Measurements from ENCODE around the gene TMCC3.

The TMCC3 gene

DNA sequence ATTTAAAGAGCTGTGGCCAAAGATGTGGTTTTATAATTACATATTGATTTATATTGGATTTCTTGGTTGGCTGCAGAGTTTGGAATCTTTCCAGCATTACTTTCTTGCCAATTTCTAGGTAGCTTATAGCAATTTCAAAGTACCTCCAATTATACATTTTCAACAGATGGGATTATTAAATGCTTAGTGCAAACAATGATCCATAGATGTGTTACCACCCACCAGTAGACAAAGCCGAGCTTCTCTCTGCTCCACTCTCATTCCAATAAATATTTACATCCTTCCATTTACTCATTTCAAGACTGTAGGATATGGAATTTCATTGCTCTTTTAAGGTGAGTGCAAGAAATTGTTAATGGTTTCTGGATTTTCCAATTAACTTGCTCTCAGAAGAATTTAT lies 21.6 kb upstream of the TMCC3 start:
- no peak for DNase-seq (ENCODE audit: low read depth)

DNA sequence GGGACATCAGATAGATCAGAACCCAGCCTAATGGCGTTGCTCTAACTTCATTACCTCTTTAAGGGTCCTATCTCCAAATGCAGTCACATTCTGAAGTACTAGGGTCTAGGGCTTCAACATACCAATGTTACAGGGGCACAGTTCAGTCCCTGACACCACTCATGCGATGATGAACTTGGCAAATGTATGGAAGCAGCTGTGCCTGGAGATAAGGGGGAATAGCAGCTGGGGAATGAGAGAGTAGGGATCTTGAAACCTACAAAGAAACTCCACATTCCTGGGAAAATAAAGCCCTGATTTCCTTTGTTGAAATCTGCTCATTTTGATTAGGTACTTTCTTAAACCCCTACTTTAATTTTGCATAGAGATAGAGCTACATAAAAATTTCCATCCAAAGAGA lies 20.5 kb upstream of the TMCC3 start:
- DNase-seq (ENCODE audit: low read depth): no peak

DNA sequence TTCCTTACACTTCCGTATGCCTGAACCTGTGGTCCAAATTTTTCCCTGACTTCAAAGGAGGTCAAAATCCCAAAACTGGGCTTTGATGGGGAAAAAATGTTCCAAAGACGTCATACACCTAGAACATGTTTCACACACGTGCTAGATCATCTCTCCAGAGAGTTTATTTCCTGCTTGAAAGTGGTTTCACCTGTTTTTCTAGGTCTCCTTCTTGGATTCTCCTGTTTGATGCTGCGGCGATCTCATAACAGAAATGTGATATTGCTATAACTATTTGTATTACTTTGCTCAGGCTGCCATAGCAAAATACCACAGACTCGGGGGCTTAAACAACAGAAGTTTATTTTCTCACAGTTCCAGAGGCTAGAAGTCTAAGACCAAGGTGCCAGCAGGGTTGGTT lies 19.7 kb upstream of the TMCC3 start:
- no peak for DNase-seq (ENCODE audit: low read depth)

DNA sequence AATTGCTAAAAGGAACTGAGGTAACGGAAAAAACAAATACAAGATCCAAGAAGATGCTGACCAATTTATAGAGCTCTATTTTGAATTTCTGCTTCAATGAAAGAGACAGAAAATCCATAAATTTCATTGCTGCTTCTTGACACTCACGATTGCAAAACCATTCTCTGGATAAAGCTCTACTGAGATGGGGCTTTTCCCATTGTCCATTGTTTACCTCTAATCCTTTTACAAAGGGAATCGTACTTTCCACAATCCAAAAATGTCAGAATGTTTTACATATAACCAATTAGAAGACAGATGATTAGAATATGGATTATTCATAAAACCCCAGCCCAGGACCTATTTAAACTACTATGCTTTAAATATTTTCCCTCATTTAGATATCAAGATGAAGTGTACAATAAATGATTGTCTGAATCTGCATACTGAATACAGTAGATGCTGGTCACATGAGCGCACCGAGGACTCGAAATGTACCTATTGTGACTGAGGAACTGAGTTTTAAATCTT lies 16.7 kb upstream of the TMCC3 start:
- no peak for DNase-seq (ENCODE audit: low read depth)

DNA sequence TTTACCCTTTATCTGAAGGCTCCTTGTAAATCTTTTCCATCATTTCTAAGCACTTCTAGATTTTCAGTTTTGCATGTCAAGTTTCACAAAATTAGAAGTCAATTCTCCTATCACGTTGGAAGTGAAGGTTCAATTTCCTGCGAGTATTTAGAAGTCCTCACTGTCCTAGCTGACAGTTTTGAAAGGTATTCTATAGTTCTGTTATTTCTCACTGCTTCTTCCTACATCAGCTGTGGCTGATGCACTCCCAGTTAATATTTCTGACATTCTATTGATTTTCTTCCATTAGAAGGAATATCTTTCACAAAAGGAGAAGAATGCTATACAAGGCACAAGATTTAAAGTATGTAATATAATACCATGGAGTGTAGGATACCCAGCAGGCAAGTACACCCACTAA lies 15.8 kb upstream of the TMCC3 start:
- no peak for DNase-seq (ENCODE audit: low read depth)

DNA sequence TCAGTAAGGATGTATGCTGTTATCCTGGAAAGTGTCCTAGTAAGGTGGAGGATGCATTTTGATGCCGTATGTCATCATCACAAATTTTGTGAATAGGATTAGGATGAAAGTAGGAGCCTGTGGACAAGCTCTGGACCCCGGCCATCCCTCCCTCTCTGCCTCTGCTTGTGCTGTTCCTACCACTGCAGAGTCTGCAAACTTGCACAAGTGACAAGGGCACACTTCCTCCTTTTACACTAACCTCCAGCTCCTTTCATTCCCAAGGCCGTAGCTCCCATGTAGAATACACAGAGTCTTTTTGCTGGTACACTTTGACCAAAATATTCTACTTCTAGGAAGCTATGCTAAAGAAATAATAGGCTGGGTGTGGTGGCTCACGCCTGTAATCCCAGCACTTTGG lies 13.3 kb upstream of the TMCC3 start:
- no peak for DNase-seq (ENCODE audit: low read depth)

DNA sequence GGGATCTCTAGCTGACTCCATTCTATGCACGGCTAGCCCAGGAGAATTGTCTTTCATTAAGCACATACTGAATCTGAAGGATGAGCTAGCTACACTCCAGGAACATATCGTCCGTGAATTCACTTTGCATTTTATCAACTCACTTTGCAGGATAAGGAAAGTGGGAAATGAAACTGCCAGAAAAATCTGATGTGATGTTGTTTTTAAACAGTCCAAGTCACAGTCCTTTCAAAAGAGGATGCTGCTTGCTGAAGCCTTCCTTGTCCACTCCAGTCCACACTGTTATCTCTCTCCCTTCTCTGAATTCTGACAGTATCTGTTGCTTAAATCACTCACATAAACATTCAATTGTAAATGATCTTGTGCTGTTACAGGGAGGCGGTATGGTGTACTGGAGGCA lies 12.7 kb upstream of the TMCC3 start:
- DNase-seq (ENCODE audit: low read depth): no peak

DNA sequence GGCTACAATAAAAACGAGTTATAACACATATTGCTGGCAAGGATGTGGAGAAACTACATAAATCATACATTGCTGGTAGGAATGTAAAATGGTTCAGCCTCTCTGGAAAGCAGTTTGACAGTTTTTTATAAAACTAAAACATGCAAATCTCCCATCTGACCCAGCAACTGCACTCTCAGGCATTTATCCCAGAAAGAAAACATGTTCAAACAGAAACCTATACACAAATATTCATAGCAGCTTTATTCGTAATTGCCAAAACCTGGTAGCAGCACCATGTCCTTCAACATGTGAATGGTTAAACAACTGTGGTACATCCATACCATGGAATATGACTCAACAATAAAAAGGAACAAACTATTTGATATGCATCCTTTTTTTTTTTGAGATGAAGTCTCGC lies 10.1 kb upstream of the TMCC3 start:
- DNase-seq (ENCODE audit: low read depth): no peak

DNA sequence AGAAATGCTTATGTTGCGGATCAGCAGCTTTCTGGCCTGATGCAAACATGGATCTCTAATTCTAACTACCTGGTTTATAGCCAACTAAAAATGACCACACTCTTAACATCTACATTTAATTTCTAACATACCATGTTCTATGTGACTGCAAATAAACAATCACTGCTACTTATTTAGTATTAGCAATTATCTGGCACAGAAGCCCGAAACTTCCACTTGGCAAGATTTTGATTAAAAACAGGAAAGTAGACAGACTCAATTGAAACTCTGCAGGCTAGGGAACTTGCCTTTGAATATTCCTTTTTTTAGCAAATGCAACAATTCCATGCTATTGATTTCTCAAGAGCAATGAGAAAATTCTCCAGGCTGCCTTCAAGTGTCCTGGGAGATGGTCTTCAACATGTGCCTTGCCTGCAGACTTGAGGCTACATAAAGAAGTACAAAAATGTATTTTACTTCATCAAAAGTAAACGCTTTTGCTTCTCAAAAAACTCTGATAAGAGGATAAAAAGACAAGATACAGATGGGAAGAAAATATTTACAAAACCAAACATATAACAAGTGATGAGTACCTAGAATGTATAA lies 9.1 kb upstream of the TMCC3 start:
- no peak for DNase-seq (ENCODE audit: low read depth)

DNA sequence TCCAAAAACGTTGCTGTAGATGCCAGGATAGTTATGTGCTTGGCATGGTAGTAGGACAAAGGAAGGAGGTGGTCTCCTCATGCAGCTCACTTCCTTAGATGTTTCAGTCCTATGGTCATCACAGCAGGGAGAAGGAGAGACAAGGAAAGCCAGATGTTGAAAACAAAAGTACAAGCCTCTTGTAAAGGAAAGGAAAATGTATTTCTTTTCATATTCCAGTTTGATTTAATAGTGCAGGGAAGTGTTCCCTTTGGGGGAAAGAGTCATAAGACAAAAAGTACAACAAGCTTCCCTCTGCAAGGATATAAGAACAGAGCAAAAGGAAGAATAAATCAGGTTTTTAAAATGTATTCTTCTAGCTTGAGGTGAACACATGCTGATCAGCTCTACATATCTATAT lies 8.6 kb upstream of the TMCC3 start:
- DNase-seq (ENCODE audit: low read depth): no peak

DNA sequence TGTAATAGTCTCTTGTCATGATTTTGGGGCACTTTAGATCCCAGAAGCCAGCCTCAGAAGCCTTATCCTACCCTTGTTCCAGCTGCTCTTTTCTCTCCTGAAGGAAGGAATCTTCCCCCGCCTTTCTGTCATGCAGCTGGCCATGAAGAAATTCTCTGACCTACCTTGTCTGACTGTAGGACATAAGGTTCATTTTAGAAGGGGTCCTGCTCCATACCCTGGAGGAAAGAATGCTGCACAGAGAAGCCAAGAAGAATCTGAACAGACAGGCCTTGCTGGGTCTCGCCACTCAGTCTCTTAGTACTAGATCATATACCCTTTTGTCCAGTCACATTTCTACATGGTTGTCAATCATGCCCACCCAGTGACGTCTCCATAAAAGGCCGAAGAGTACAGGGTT lies 6.2 kb upstream of the TMCC3 start:
- no peak for DNase-seq (ENCODE audit: low read depth)

DNA sequence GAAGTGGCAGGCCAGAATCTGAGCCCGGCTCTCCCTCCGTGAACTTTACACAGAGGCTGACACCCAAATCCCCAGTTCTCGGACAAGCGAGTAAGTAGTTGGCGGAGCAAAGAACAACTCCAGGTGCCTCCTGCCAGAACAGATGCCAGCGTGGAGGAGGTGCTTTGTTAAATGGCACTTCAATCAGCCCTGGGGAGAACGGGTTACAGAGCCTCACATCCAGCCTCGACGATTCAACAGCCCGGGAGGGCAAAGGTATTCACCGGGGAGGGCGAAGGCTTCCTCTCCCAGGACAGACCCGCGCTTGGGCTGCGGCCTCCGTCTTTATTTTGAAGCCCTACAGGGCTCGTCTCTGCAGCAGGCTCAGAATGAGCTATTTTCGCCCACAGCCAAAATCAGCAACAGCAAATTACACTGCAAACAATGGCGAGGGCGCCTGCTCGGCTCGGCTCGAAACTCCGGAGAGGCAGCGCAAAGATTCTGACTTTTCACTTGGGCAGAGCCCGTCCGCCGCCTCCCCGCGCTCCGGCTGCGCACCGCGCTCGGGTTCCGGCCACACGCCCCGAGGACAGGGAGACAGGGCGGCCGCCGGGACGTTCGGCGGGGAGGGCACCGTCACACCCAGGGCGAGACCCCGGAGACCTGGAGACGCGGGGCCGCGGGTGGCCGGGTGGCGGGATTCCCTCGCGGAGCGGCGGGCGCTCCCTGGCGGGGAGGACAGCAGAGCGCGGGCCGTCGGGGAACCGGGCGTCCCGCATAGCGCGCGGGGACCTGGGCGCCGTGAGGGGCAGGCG lies 811 bp downstream of the TMCC3 start:
- DNase-seq (ENCODE audit: low read depth): no peak

DNA sequence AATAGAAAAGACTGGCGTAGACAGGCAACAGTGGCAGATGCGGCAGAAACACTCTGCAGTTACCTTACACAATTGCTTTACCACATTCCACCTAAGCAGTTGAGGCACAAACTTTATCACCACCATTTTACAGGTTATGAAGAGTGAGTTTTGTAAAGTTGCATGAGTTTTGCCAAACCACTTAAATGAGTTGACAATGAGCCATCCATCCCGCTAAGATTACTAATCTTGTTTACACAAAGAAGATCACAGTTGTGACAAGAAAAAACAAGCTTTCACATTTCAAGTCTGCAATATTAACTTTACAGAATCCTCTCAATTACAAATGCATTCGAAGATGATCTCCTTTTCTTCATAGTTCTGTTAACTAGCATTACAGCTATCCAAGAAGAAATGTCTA lies 1.8 kb downstream of the TMCC3 start:
- no peak for DNase-seq (ENCODE audit: low read depth)

DNA sequence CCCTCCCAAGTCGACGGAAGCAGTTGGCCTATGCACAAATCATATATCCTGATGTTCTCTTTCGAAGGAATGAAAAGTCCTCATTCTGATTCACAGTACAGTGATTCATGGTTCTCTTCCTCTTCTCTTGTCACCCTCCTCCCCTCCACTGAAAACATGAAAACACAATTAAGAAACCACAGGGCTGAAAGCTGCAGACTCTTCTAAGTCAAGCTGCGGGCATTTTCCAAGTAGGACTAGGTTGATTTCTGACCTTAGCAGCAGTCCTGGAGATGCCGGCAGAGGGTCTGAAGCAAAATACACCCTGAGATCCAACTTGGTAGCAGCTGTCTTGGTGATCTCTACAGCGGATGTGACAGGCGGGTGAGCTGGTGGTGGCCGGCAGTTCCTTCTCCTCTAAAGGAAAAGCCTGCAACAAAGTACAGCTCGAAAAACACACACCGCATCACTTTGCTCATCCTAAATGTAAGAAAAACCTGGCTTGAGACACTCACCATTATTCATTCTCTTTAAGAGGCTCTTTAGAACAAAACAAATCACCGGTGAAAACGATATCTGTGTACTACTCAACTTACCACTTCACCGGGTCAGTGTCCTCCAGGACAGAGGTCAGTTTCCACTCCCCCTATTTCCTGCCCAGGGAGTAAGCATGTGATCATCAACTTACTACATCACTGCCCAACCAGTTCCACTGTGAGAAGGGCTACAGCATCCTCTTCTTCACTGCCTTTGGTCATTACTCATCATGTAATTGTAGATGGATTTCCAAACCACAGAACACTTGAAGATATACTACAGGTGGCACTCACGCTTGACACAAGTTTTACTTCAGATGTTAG lies 6.0 kb downstream of the TMCC3 start:
- DNase-seq (ENCODE audit: low read depth): no peak

DNA sequence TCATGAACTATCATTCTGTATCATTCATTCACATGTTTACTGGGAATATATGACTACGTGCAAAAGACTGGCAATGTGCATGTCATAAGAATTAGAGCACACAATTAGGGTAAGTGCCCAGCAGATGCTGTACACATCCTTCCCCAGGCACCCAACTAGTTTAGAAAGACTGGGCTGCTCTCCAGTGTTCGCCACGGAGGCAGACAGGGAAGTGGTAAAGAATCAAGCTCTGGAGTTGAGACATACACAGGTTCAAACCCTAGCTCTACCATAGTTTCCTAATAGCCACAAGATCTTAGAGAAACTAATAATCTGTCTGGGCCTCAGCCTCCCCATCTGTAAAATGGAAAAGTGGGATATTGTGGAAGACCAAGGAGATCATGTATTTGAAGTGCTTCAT lies 6.8 kb downstream of the TMCC3 start:
- no peak for DNase-seq (ENCODE audit: low read depth)

DNA sequence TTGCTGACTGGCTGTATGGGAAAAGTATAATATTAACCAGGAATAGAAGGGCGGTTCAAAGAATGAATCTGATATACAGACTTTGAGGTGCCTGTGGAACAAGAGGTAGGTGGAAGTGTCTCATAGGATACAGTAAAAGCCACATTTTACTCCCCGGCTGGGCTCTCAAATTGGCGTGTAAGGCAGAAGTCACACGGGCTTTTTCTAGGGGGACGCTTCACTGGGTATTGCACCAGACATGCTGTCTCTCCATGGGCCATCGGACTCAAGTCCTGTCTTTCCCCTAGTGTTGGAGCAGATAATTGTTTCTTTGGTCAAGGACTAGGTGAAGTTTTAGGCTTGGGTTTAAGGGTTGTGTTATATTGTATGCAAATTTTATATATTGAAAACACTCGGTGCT lies 9.1 kb downstream of the TMCC3 start:
- no peak for DNase-seq (ENCODE audit: low read depth)

DNA sequence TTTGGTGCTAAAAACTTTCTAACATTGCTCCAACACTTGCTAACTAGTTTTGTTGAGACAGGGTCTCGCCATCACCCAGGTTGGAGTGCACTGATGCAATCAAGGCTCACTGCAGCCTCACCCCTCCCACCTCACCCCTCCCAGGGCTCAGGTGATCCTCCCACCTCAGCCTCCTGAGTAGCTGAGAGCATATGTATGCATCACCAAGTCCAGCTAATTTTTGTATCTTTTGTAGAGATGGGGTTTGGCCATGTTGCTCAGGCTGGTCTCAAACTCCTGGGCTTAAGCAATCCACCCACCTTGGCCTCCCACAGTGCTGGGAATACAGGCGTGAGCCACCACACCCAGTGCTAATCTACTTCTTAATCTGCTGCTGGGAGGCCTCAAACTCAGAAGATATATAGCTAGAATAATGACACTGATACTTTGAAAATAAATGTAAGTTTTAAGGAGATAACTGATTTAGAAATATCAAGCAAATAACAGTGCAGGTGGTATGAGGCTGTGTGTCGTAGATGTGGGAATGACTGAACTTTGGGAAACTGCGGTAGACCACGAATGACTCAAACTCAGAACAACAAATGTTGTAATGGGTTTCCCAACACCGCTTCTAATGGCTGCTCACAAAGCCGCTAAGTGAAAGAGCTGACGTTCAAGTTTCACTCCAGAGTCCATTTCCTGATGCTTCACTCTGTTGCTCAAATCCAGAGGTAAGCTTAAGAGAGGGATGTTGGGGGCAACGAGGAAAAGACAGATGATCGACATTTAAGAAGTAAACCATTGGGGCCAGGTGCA lies 10.0 kb downstream of the TMCC3 start:
- no peak for DNase-seq (ENCODE audit: low read depth)

DNA sequence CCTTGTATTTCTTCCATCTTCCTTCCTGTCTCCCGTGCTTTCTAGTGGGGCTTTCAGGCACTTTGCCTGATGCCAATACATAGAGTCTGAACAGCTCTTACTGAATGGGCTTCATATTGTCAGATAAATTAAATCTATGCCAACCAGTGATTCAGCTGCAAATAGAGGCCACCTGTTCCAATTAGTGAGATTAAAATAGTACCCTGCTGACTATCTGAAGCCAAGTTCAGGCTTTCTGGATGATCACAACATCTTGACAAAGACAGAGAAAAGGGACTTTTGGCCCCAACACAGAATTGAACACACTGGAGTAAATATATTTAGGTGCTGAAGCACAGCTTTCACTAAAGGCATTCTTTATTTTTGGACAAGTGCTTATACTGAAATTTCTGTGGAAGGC lies 11.8 kb downstream of the TMCC3 start:
- DNase-seq (ENCODE audit: low read depth): no peak

DNA sequence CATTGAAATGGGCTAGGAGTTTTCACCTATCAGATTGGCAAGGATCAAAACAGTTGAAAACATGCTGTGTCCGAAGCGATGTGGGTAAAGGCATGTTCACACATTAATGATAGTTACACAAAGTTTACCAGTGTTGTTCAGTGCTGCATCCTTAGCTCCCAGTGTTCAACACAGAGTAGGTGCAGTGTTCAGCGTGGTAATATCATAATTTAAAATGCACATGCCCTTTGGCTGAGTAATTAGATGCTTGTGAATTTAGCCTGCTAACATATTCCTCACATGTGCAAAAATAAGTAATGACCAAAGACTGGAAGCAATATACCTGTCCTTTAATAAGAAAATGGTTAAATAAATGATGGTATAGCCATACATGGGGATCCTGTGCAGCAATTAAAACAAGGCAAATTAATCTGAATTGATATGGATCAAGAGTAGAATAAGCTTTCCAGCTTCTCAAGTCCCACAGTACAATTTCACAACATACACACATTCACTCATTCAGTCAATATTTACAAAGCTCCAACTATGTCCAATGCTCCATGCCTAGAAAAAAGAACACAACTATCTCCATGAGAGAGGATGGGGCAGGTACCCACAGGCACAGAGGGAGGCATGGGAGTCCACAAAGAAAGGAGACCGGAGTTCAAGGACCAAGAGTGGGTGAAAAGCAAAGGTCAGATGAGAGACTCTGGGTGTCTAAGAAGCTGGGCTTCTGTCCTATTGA lies 12.8 kb downstream of the TMCC3 start:
- DNase-seq (ENCODE audit: low read depth): no peak

DNA sequence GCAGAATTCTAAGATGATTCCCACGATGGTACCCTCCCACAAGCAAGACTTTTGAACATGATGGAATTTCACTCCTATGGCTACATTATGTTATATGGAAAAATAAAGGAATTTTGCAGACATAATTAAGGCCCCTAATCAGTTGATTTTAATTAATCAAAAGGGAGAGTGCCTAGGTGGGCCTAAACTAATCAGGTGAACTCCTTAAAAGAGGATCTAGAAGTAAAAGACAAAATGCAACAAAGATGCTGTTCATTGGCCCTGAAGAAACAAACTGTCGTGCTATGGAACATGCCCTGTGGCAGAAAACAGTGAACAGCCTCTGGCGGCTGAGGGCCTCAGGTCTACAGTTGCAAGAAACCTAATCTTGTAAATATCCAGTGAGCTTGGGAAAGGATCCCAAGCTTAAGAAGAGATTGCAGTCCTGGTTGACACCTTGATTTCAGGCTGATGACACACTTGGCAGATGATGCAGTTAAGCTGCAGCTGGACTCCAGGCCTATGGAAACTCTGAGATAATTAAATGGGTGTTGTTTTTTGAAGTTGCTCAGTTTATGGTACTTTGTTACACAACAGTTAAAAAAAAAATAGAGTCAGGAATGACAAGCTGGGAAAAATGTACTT lies 13.8 kb downstream of the TMCC3 start:
- DNase-seq (ENCODE audit: low read depth): no peak

DNA sequence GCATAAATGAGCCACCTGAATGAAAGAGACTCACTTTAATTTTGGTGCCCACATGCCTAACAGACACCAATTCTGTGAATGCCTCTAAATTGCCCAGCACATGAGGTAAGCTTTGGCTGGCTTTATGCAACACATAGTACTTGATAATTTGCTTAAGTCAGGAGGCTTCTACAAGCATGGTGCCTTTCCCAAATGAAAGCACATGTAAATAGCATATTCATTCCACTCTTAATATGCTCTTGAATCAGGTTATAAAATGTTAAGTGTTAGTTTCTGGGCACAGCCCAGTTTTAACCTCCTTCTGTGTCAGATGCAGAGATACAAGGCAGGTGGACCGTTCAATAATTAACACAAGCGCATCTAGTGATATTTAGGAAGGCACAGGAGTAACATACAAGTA lies 15.6 kb downstream of the TMCC3 start:
- no peak for DNase-seq (ENCODE audit: low read depth)
